Aorta (tissue), 5 donors: ENCODE measurements around the gene CEBPB. TPM values are rescaled to one million over a fixed set of nuclear protein-coding genes. Genes with fewer than 3 reads are reported as not detected.

Experiments used
- ATAC-seq: fragments of 200-7000 bp; cut with Tn5 transposase; one replicate; pipeline ENCODE4 v1.9.1; 2022; ENCODE audit warnings: moderate library complexity; ENCODE audit not compliant: low FRiP score
- DNase-seq, 2 donors: peaks; one replicate each; pipeline ENCODE4 v3.0.0-alpha.2; 2020
- H3K27ac ChIP-seq, 2 donors: one replicate each; pipeline ENCODE4 v1.5.1; 2013; ENCODE audit warnings: low read length in 2 of 2, mild to moderate bottlenecking in 2 of 2, moderate library complexity in 2 of 2, control low read depth in 1 of 2, inconsistent platforms in 1 of 2, low read depth in 1 of 2
- H3K27me3 ChIP-seq, 2 donors: one replicate each; pipeline ENCODE4 v1.6.1; 2013; ENCODE audit warnings: control low read depth in 1 of 2, low read length in 1 of 2, mild to moderate bottlenecking in 1 of 2, moderate library complexity in 1 of 2; ENCODE audit not compliant: insufficient read depth in 2 of 2, control insufficient read depth in 1 of 2
- H3K36me3 ChIP-seq, 2 donors: one replicate each; pipeline ENCODE4 v1.6.1; 2013; ENCODE audit warnings: control low read depth in 1 of 2, low read length in 1 of 2, mild to moderate bottlenecking in 1 of 2; ENCODE audit not compliant: insufficient read depth in 2 of 2, control insufficient read depth in 1 of 2
- H3K4me1 ChIP-seq, 2 donors: one replicate each; pipeline ENCODE4 v1.6.1; 2013; ENCODE audit warnings: low read length in 2 of 2, control low read depth in 1 of 2, mild to moderate bottlenecking in 1 of 2, moderate library complexity in 1 of 2; ENCODE audit not compliant: insufficient read depth in 2 of 2, control insufficient read depth in 1 of 2
- H3K4me3 ChIP-seq, 2 donors: one replicate each; pipeline ENCODE4 v1.5.1; 2013; ENCODE audit warnings: low read length in 2 of 2, control low read depth in 1 of 2, mild to moderate bottlenecking in 1 of 2
- H3K9me3 ChIP-seq: one replicate; pipeline ENCODE4 v1.6.1; 2013; ENCODE audit warnings: mild to moderate bottlenecking, low read length; ENCODE audit not compliant: control insufficient read depth
- WGBS, 2 donors: extraction: QIAGEN DNeasy Blood & Tissue Kit; methylation state at CpG; one replicate each; pipeline ENCODE4 v1.1.7; 2013; 5-methylcytosine and 5-hydroxymethylcytosine counted together
- intact Hi-C, 2 donors: fragments of 100-400 bp; cut with DNase I; formaldehyde crosslinking; loops; one replicate each; pipeline versions ENCODE4 v1.14.2 to v1.15.0; 2022
- polyA plus RNA-seq, 2 donors: library from polyadenylated mRNA; stranded (reverse); fragments of 200-250 nt; gene quantifications; one replicate each; pipeline ENCODE4 v1.2.3, GENCODE V29; 2013
- total RNA-seq, 2 donors: library from RNA; stranded (reverse); fragmentation: NEBNext Ultra II Directional; extraction: Animal tissue kit (Norgen Biotek cat#: 25700); gene quantifications; one replicate each; pipeline ENCODE4 v1.2.1, GENCODE V29; 2021
- donor health status: healthy with polysubstance abuse.
- donor health status: Bipolar disorder and iron deficiency.
- donor health status: DM: no; HTN: no; CAD: no.
- donor health status: DM: no; HTN: no; CAD: no.
- donor health status: DM: yes; HTN: yes; CAD: no.

CEBPB gene
- total and polyA plus RNA-seq, 4 donors: 15.8 to 141 (median 50.7) TPM

GRCh38 chr20:50194422-50194830, 3.8 kb downstream of the CEBPB start:
- H3K27ac ChIP-seq: no peak overlapping the region
- DNase-seq: peak in 1 of 2 donors; percentile 56
- 64 to 65% methylated on average over 7 of the region's 7 CpGs for WGBS, 2 donors

GRCh38 chr20:50194831-50195523, 4.3 kb downstream of the CEBPB start:
- Histone ChIP-seq H3K4me1 (no peaks in the 10 kb centered on the region), H3K4me3 (no peak overlapping the region), H3K36me3 (no peaks in the 10 kb centered on the region), H3K9me3 (no peaks in the 10 kb centered on the region), H3K27me3 (no peaks in the 10 kb centered on the region), H3K27ac (no peak overlapping the region)
- 83 to 88% methylated on average over 8 of the region's 8 CpGs for WGBS, 2 donors
- intact Hi-C loops: loop anchor here (5.0 to 10.0 kb wide), 6 partner anchors 80 to 202 kb away; no protein-coding TSS in a partner anchor
- DNase-seq (peak in 1 of 2 donors; percentile 44), ATAC-seq (no peak)

More at GRCh38 chr20:50194422-50194830, 3.8 kb downstream of the CEBPB start:
- H3K36me3 ChIP-seq: no peaks in the 10 kb centered on the region
- no peak for ATAC-seq
- H3K27me3 ChIP-seq: no peaks in the 10 kb centered on the region
- no peaks in the 10 kb centered on the region for H3K4me1 ChIP-seq
- peak overlapping the region in 1 of 2 donors; percentile 87 for H3K4me3 ChIP-seq
- no peaks in the 10 kb centered on the region for H3K9me3 ChIP-seq
- intact Hi-C loops: loop anchor here (5.0 to 10.0 kb wide), 6 partner anchors 80 to 203 kb away; no protein-coding TSS in a partner anchor

- DNase-seq (no peak), ATAC-seq (no peak)
- Histone ChIP-seq H3K4me3 (no peak overlapping the region), H3K27ac (no peak overlapping the region), H3K9me3 (no peaks in the 10 kb centered on the region), H3K27me3 (no peaks in the 10 kb centered on the region), H3K36me3 (no peaks in the 10 kb centered on the region), H3K4me1 (no peaks in the 10 kb centered on the region)
- WGBS, 2 donors: 92 to 93% methylated on average over 13 of the region's 13 CpGs
- intact Hi-C loops: loop anchor here (10.0 kb wide), 3 partner anchors 79 to 199 kb away; no protein-coding TSS in a partner anchor
Observed at GRCh38 chr20:50195524-50196120, 5.0 kb downstream of the CEBPB start.

- Histone ChIP-seq H3K36me3 (no peaks in the 10 kb centered on the region), H3K4me3 (no peak overlapping the region), H3K4me1 (no peaks in the 10 kb centered on the region), H3K27ac (no peak overlapping the region), H3K9me3 (no peaks in the 10 kb centered on the region), H3K27me3 (no peaks in the 10 kb centered on the region)
- 95 to 98% methylated on average over 4 of the region's 4 CpGs for WGBS, 2 donors
- DNase-seq: peak in 1 of 2 donors; percentile 21
- ATAC-seq: no peak
- intact Hi-C loops: loop anchor here (10.0 kb wide), 3 partner anchors 79 to 199 kb away; no protein-coding TSS in a partner anchor
Observed at GRCh38 chr20:50196248-50196647, 5.6 kb downstream of the CEBPB start.

GRCh38 chr20:50196896-50197295, 6.3 kb downstream of the CEBPB start:
- Histone ChIP-seq H3K36me3 (no peaks in the 10 kb centered on the region), H3K27me3 (no peaks in the 10 kb centered on the region), H3K27ac (no peak overlapping the region), H3K4me3 (no peak overlapping the region), H3K4me1 (no peaks in the 10 kb centered on the region), H3K9me3 (no peaks in the 10 kb centered on the region)
- intact Hi-C loops: loop anchor here (10.0 kb wide), 3 partner anchors 78 to 198 kb away; no protein-coding TSS in a partner anchor
- DNase-seq (peak in 1 of 2 donors; percentile 38), ATAC-seq (no peak)
- WGBS, 2 donors: 92% methylated on average over 6 of the region's 6 CpGs

GRCh38 chr20:50197463-50198179, 7.0 kb downstream of the CEBPB start:
- 86% methylated on average over 9 to 10 of the region's 10 CpGs for WGBS, 2 donors
- H3K27me3 ChIP-seq: no peaks in the 10 kb centered on the region
- no peaks in the 10 kb centered on the region for H3K36me3 ChIP-seq
- no peaks in the 10 kb centered on the region for H3K9me3 ChIP-seq
- DNase-seq (peak in 1 of 2 donors; percentile 26), ATAC-seq (no peak)
- H3K27ac ChIP-seq: no peak overlapping the region
- H3K4me3 ChIP-seq: no peak overlapping the region
- intact Hi-C loops: loop anchor here (10.0 kb wide), 3 partner anchors 77 to 197 kb away; no protein-coding TSS in a partner anchor
- no peaks in the 10 kb centered on the region for H3K4me1 ChIP-seq

- H3K27ac ChIP-seq: no peak overlapping the region
- no peak for ATAC-seq
- H3K36me3 ChIP-seq: no peaks in the 10 kb centered on the region
- no peaks in the 10 kb centered on the region for H3K27me3 ChIP-seq
- intact Hi-C loops: loop anchor here (10.0 kb wide), 3 partner anchors 77 to 197 kb away; no protein-coding TSS in a partner anchor
- H3K4me1 ChIP-seq: no peaks in the 10 kb centered on the region
- H3K9me3 ChIP-seq: no peaks in the 10 kb centered on the region
- WGBS, 2 donors: 47 to 51% methylated on average over 11 of the region's 11 CpGs
- DNase-seq: peak in 1 of 2 donors; percentile 44
- H3K4me3 ChIP-seq: no peak overlapping the region
Observed at GRCh38 chr20:50198180-50198666, 7.6 kb downstream of the CEBPB start.

- WGBS, 2 donors: 85 to 94% methylated on average over 1 of the region's 1 CpG
- ATAC-seq (no peak), DNase-seq (no peak)
- intact Hi-C loops: loop anchor here (10.0 kb wide), 3 partner anchors 76 to 196 kb away; no protein-coding TSS in a partner anchor
- Histone ChIP-seq H3K27me3 (no peaks in the 10 kb centered on the region), H3K36me3 (no peaks in the 10 kb centered on the region), H3K27ac (no peak overlapping the region), H3K4me3 (no peak overlapping the region), H3K4me1 (no peaks in the 10 kb centered on the region), H3K9me3 (no peaks in the 10 kb centered on the region)
Observed at GRCh38 chr20:50198716-50199115, 8.1 kb downstream of the CEBPB start.
